Stimulated activated CD4-positive, alpha-beta T cell treated with anti-CD3 and anti-CD28 coated beads, TNF-alpha, amount 100 ng/mL, for 48 hours (primary cell): ENCODE data around the gene MTHFSD.
A peak's percentile ranks its signal among the peaks of the same experiment; 100 is the strongest.

Experiments
- DNase-seq, 3 donors: peaks; one replicate each; pipeline ENCODE4 v3.0.0-alpha.2; 2020; ENCODE audit warnings: low read depth in 3 of 3

MTHFSD gene

GRCh38 chr16:86514481-86515376, 40.3 kb downstream of the MTHFSD start:
- DNase-seq = no peak

GRCh38 chr16:86513471-86514277, 41.4 kb downstream of the MTHFSD start:
- DNase-seq = no peak

GRCh38 chr16:86512860-86513470, 42.1 kb downstream of the MTHFSD start:
- DNase-seq = no peak

- no peak for DNase-seq
These were observed 42.7 kb downstream of the MTHFSD start for GRCh38 chr16:86512301-86512859.

GRCh38 chr16:86511317-86512161, 43.5 kb downstream of the MTHFSD start:
- no peak for DNase-seq

DNA sequence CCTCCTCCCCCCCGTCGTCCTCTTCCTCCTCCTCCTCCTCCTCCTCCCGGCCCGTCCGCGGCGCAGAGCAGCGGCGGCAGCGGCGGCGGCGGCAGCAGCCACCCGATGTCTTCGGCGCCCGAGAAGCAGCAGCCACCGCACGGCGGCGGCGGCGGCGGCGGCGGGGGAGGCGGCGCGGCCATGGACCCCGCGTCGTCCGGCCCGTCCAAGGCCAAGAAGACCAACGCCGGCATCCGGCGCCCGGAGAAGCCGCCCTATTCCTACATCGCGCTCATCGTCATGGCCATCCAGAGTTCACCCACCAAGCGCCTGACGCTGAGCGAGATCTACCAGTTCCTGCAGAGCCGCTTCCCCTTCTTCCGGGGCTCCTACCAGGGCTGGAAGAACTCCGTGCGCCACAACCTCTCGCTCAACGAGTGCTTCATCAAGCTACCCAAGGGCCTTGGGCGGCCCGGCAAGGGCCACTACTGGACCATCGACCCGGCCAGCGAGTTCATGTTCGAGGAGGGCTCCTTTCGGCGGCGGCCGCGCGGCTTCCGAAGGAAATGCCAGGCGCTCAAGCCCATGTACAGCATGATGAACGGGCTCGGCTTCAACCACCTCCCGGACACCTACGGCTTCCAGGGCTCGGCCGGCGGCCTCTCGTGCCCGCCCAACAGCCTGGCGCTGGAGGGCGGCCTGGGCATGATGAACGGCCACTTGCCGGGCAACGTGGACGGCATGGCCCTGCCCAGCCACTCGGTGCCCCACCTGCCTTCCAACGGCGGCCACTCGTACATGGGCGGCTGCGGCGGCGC, 44.4 kb downstream of the MTHFSD start, which contains the start of gene FOXF1:
Gene FOXF1, plus strand, starts transcription at position 63 of the 797 bp plus-strand sequence. Its CDS starts 43 bp downstream, at position 106.
- DNase-seq = peak in 1 of 3 donors; percentile 10

GRCh38 chr16:86509759-86510464, 45.1 kb downstream of the MTHFSD start:
- no peak for DNase-seq

- no peak for DNase-seq
These were observed 45.9 kb downstream of the MTHFSD start for GRCh38 chr16:86508947-86509758.

DNA sequence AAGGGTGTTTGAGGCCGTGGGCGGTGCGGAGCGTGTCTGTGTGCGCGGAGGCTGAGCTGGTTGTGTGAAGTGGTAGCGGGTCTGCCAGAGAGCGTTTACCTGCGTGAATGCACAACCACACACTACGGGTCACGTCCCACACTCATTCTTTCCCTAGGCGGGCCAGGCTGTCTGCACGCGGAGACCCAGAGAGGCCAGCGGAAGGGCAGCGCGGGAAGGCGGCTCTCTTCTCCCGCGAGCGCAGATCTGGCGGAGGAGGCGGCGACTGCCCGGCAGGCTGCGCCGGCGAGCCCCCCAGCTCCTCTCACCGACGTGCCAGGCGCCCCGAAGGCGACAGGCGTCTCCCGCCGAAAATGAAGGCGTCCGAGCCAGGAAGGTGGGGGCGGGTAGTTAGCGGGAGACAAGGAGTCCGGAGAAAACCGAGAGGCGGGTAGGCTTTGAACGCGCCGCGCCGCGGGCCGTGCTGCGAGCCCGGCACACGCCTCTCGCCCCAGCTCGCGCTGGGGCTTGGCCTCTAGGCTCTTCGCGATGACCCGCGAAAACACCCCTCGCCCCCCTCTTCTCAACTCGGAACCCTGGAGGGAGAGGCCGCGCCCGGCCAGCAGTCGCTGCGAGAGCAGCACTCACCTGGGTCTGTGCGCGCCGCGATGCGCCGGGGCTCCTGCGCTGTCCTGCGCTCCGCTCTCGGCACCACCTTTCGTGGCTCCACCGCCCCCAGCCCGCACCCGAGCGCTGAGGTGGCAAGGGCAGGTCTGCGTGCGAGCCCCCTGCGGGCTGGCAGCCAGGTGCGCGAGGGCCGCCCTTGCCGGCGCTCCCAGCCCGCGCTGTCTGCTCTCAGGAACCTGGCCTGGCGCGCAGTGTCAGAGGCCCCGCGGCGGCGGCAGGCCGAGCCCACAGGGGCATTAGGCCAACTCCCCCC, 46.7 kb downstream of the MTHFSD start:
- DNase-seq = no peak

GRCh38 chr16:86507173-86508027, 47.6 kb downstream of the MTHFSD start:
- DNase-seq = no peak

- DNase-seq = no peak
These were observed 48.9 kb downstream of the MTHFSD start for GRCh38 chr16:86505899-86506864.

GRCh38 chr16:86505185-86505898, 49.7 kb downstream of the MTHFSD start:
- no peak for DNase-seq

GRCh38 chr16:86504315-86505184, 50.5 kb downstream of the MTHFSD start:
- DNase-seq = no peak

DNA sequence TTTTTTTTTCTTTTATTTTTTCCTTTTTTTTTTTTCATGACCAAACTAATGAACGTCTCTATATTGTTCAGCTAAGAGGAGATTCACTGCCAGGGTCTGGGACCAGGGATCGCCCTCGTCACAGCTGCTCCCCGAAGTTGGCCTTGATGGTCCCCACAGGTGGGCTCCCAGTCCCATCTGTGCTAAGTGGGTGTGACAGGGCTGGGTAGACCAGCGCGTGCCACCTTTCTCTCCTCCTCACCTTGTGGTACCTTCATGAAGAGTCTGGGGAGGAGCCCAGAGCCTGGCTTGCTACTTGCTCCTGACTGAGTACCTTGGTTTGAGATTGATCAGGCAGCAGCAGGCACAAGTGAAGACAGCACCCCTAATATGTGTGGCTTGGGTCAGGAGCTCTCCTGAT, 51.2 kb downstream of the MTHFSD start:
- DNase-seq = no peak
